Inflammatory macrophage treated with lipopolysaccharide for 4 hours (primary cell): ENCODE results near the gene TRPM3.

Experiments used
- DNase-seq: peaks from one replicate; pipeline ENCODE4 v3.0.0-alpha.2; 2020

The TRPM3 gene

DNA sequence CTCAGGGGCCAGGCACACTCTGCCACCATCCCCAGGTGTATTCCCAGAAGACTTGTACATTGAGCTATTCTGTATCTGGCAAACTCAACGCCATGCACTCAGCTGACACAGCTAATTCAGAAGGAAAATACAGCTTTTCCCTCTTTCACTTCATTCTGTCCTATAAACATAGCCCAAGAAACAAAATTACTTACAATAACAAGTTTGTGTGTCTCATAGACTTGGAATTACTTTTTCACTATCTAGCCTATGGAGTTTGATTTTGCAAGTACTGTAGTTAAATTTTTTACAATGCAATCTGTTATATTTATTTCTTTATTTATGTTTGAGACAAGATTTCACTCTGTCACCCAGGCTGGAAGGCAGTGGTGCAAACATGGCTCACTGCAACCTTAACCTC, 581.9 kb downstream of the TRPM3 start:
- no peak for DNase-seq

DNA sequence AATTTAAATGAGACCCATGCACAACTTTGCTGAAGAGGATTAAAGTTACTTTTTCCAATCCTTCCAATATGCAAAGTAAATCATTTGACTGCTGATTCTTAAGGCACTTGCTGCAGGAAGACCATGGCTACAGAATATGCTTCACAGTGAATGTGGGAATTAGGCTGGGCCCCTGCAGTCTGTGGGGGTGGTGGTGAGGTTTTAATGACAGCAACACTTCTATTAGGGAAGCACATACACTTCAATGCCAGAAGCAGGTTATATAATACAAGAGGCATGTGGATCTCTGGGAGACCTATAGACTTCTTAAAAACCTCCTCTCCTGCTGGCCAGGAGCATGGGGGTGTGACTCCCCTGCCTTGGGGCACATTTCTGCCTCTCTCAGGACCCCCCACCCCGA, 582.4 kb downstream of the TRPM3 start:
- no peak for DNase-seq

DNA sequence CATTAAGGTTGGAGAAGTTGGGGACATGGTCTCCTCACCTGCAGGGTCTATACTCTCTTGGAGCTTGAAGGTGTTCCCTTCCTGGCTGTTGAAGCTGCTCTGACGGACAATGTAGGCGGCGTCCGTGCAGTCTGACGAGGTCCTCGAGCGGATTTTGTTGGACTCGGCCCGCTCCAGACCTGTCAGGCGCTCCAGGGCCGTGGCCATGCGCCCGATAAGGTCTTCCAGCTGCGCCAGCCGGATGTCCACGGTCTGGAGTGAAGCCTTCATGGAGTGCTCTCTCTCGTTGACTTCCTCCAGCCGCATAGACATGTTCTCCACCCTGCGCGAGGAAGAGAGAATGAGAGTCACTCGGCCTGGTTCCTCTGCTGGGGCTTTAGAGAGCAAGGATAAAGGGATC, 584.3 kb downstream of the TRPM3 start:
- DNase-seq = no peak

DNA sequence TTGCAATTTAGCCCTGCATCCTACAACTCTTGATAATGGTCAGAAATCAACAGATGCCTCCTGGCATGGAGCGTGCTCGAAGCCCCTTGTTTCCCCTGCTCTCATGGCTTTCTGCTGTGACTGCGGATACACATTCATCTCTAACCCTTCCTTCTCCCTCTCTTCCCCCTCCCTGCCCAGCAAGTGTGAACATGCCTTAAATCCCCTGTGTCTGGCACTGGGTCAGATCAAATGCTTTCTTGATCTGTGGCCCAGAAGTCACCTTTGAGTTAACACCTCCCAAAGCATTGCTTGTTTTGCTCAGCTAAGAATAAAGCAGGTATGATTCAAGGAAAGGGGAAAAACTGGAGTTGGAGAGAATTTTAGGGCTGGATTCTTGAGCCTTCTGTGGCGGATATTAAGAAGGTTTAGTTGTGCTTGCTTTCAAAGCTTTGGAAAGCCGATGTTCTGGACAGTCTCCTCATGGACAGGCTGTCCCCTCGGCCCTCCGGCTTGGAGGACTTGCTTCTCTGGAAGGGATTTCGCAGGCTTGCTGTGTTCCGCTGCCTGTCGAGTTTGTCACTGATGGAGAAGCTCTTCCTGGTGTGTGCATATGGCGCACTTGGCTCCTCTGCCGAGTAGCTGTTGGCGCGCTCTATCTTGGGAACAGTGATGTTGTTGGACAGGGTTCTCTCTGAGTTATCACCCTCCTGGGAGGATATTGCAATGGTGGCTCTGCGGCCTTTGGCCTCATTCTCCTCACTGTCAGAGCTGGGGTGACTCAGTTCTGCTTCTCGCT, 585.7 kb downstream of the TRPM3 start:
- no peak for DNase-seq

DNA sequence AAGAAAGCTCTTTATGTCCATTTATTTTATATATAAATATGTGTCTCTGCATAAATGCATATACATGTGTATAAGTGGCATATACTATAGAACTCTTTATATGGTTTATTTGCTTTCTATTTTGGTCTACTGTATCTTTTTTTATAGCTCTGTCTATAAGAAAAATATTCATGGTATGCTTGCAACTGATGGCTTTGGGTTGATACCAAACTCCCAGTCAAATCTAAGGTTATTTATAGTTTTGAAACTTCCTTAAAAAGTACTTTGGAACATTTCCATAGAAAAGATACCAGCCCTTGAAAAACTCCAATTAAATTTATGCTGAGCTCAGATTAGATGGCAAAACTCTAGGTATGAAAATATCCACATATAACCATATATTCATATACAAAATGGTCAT, 587.0 kb downstream of the TRPM3 start:
- no peak for DNase-seq

GRCh38 chr9:70534061-70534460, 587.4 kb downstream of the TRPM3 start:
- no peak for DNase-seq

- no peak for DNase-seq
Observed at GRCh38 chr9:70533492-70533891, 587.9 kb downstream of the TRPM3 start.

- no peak for DNase-seq
Observed at GRCh38 chr9:70532716-70533115, 588.7 kb downstream of the TRPM3 start.

GRCh38 chr9:70531311-70531710, 590.1 kb downstream of the TRPM3 start:
- peak; percentile 48 for DNase-seq

GRCh38 chr9:70530716-70531115, 590.7 kb downstream of the TRPM3 start:
- no peak for DNase-seq

DNA sequence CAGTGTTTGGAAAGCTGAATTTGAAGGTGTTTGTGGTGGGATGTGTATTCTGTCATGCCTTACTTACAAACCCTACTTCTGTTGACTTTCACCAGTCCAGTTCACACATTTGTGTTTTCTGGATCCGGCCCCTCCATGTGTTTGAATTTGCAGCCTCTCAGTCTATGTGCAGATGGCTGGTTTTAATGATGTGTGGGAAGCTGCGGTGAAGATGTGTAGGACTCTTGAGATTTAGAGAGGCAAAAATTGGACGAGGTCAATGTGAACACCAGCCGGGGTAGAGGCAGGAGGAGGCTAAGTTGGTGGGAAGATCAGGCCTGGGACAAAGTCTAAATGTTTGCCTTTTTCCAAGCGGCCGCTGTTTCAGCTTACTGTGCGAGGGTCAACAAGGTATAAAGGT, 591.6 kb downstream of the TRPM3 start:
- DNase-seq = no peak

- no peak for DNase-seq
Observed at GRCh38 chr9:70529377-70529776, 592.0 kb downstream of the TRPM3 start.

DNA sequence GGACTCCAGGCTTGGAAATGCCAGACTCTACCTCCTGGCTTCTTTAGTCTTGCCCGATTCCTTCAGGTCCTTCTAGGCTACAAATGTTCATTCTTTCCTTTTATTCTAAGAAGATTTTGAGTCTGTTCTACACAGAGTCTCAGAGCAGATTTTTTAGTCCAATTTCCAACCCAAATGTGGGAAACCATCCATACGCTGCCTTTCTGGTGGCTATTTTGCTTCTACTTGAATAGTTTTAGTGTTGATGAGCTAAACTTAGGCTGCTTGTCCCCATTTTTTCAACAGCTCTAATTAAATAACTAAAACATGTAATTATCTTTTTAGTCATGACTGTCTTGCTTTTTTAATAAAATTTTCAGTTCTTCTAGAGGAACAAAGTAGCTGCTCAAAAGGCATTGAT, 594.5 kb downstream of the TRPM3 start:
- no peak for DNase-seq

DNA sequence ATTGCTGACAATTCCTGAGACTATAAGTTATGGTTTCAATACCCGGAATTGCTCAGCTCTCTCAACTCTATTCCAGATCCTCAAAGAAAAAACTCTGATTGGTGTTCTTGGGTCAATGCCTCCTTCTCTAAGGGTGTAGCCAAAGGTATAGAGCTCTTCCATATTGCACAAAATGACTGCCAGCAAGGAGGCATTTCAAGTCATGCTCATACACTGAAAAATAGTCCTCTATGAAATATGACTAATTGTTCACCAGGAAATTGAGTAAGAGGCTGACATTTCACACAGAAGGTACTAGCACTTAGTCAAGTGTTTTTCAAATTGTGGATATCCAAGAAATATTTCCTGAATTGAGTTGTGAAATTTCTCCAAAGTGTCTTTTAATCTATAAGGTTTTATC, 595.9 kb downstream of the TRPM3 start:
- DNase-seq = peak; percentile 92

DNA sequence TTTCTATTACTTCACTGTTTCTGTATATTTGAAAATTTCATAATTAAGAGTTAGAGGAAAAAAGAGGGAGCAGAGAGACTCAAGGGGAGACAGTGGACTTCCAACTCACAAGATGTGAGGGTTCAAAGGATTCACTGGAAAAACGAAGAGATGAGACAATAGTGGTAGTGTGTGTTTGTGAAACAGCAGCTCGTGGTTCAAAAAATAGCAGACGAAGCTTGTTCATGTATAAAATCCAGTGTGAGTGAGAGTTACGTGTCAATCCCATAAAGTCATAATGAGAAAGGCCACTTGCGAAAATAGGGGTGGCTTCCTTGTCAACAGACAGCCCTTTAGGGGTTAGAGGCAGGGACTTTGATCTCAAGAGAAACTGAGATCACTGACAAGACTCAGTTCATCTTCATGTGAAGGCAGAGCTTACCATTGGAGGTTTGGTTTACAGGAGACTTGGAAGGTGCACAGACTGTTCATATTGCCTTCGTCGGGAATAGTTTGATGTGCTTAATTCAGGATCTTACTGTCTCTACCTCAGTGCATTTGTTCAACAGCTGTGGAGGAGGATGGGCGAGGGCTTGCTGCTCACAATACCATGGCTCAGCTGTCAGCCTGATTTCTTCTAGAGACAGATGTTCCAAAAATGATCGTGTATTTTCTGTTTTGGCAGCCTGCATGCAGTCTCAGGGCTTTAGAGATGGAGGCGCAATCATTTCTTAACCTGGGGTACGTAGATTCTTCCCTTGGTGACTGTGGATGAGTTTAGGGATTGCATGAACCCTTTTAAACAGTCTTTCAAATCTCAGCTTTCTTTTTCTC, 601.3 kb downstream of the TRPM3 start:
- no peak for DNase-seq

DNA sequence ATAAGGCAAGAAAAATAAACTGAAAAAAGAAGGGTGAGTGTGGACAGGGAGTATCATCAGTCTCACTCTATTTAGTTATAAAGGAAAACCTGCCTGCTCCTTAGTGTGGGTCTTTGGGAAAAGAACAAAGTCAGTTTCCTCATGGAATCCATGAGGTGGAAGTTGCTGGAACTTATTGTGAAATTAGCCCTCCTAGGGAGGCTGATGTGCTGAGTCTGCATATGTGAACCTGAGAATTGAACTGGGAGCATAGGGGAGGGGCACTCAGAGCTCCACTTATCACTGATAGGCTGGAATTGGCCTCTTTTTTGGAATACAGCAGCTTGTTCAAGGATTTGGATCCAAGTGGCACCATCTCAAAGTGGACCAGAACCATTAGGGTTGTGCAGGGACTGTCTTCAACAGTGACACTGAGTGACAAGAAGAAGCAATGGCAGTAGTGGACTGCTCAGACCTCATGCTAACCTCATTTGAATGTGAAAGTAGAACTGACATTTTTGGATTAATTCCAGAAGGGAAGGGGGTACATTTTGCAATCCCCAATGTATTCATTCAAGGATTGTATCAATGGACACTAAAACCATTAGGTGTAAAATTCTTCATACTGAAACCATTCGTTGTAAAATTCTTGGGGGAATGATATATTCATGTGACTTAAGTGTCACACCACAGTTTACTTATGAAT, 603.4 kb downstream of the TRPM3 start:
- DNase-seq = peak; percentile 52

GRCh38 chr9:70514273-70514672, 607.1 kb downstream of the TRPM3 start:
- no peak for DNase-seq

GRCh38 chr9:70511858-70512257, 609.6 kb downstream of the TRPM3 start:
- no peak for DNase-seq

- peak; percentile 30 for DNase-seq
Observed at GRCh38 chr9:70510157-70510770, 611.2 kb downstream of the TRPM3 start.

DNA sequence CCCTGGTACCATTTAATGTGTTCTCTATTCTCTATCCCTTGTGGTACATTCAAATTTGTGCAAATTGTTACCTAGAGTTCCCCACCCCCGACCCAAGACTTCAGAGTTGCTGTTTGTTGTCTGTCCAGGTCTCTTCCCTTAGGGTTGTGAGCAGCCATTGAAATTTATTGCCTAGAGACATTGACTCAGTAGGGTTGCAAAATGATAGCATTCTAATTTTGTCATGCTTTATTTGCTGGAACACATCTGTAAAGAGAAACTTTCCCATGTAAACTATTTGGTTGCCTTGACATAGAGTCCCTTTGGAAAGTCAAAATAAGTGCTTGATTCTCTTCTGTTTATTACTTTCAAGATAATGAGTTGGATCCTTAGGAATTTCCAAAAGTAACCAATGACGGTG, 615.3 kb downstream of the TRPM3 start:
- DNase-seq = no peak

DNA sequence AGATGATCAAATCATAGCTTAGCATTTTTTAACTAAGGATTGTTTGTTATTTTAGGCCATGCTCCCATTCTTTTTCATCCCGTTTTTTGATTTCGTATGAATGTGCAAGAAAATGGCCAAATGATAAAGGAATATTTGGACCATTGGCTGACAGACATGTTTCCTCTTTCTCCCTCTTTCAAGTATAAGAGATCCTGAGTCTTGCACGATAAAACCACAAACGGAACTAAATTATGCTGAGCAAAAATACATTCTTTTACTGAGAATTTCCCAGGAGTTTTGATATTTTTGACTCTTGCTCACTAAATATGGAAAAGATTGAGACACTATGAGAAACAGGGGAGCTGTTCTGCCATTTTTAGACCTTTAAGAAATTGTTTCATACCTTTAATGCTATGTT, 616.6 kb downstream of the TRPM3 start:
- DNase-seq = peak; percentile 73

DNA sequence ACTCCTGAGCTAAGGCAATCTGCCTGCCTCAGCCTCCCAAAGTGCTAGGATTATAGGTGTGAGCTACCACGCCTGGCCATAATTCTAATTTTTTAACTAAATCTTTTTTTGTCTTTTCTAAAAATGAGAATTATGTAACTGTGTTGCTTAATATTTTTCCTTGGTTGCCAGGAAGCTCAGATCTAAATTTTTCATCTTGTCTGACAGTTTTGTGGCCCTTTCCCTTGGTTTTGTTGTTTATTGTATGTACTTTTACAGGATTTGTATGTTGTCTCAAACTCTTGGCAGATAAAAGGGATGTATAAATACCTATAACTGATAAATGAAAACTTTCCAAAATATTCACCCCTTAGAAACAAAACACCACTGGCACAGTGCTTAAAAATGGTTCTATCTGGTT, 618.7 kb downstream of the TRPM3 start:
- no peak for DNase-seq

DNA sequence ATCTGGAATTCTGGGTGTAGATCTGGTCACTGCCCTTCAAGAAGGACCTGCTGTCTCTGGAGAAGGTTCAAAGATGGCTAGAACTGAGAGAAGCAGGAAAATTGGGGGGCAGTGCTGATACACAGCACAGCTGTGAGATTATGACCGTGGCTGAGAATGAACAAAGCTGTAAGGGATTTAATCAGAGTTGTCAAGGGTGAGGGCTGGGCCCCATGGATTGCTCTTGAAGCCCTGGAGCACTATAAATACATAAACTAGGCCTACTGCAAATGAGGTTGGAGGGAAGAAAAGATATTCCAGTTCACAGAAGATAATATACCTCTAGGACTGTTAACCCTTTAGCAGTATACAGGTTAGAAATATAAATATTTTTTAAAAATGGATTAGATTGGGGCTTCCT, 620.6 kb downstream of the TRPM3 start:
- no peak for DNase-seq
